GM23248 (cell line): ENCODE measurements around the gene POP4. TPM values are rescaled to one million over a fixed set of nuclear protein-coding genes. Genes with fewer than 3 reads are reported as not detected.
A peak's percentile ranks its signal among the peaks of the same experiment; 100 is the strongest.

ENCODE experiments used
- DNase-seq: peaks from one replicate; pipeline ENCODE4 v3.0.0-alpha.2; 2015
- H2AFZ ChIP-seq: fragments of 200-600 bp; sonication (generic); 2 replicates; pipeline ENCODE4 v1.6.1; 2016; ENCODE audit warnings: antibody characterized with exemption
- H3F3A ChIP-seq: fragments of 200-600 bp; sonication (generic); 2 replicates; pipeline ENCODE4 v1.6.1; 2016; ENCODE audit warnings: mild to moderate bottlenecking, antibody characterized with exemption, mixed run types; ENCODE audit not compliant: insufficient read depth
- H3K27ac ChIP-seq: fragments of 200-600 bp; sonication (generic); 2 replicates; pipeline ENCODE4 v1.5.1; 2016; ENCODE audit warnings: mild to moderate bottlenecking
- H3K27me3 ChIP-seq: fragments of 200-600 bp; sonication (generic); replicated peaks from 2 replicates; pipeline ENCODE4 v1.6.1; 2016; ENCODE audit warnings: mild to moderate bottlenecking; ENCODE audit not compliant: insufficient read depth
- H3K36me3 ChIP-seq: fragments of 200-600 bp; sonication (generic); 2 replicates; pipeline ENCODE4 v1.6.1; 2016; ENCODE audit warnings: low read depth, mild to moderate bottlenecking
- H3K4me1 ChIP-seq: fragments of 200-600 bp; sonication (generic); 2 replicates; pipeline ENCODE4 v1.6.1; 2016; ENCODE audit warnings: mild to moderate bottlenecking; ENCODE audit not compliant: insufficient read depth
- H3K4me2 ChIP-seq: fragments of 200-600 bp; sonication (generic); one replicate; pipeline ENCODE4 v1.6.1; 2016; ENCODE audit warnings: mild to moderate bottlenecking; ENCODE audit not compliant: unreplicated experiment
- H3K4me3 ChIP-seq: fragments of 200-600 bp; sonication (generic); 2 replicates; pipeline ENCODE4 v1.5.1; 2016; ENCODE audit warnings: mild to moderate bottlenecking
- H3K79me2 ChIP-seq: fragments of 200-600 bp; sonication (generic); 2 replicates; pipeline ENCODE4 v1.6.1; 2016; ENCODE audit warnings: mild to moderate bottlenecking; ENCODE audit not compliant: insufficient read depth
- H3K9ac ChIP-seq: fragments of 200-600 bp; sonication (generic); 2 replicates; pipeline ENCODE4 v1.6.1; 2016; ENCODE audit warnings: mild to moderate bottlenecking
- H3K9me2 ChIP-seq: fragments of 200-600 bp; sonication (generic); 2 replicates; pipeline ENCODE4 v1.6.1; 2016; ENCODE audit warnings: mixed run types, mild to moderate bottlenecking, moderate library complexity; ENCODE audit not compliant: insufficient read depth
- H3K9me3 ChIP-seq: fragments of 200-600 bp; sonication (generic); one replicate; pipeline ENCODE4 v1.6.1; 2017; ENCODE audit warnings: low read depth
- H4K20me1 ChIP-seq: fragments of 200-600 bp; sonication (generic); 2 replicates; pipeline ENCODE4 v1.6.0; 2016; ENCODE audit not compliant: insufficient read depth
- EZH2 ChIP-seq: fragments of 200-600 bp; sonication (generic); IDR thresholded peaks from 2 replicates; pipeline ENCODE4 v1.6.1; 2018; ENCODE audit warnings: antibody characterized with exemption, mild to moderate bottlenecking; ENCODE audit not compliant: insufficient read depth, poor library complexity, severe bottlenecking
- EZH2phosphoT487 ChIP-seq: fragments of 200-600 bp; sonication (generic); IDR thresholded peaks from 2 replicates; pipeline ENCODE4 v1.6.1; 2018; ENCODE audit warnings: antibody characterized with exemption, moderate library complexity, mild to moderate bottlenecking, low read depth; ENCODE audit not compliant: insufficient read depth
- WGBS, 2 experiments: methylation state at CpG; one replicate each; pipeline ENCODE4 v1.1.6; 2015 to 2017; ENCODE audit warnings: low lambda C conversion rate in 2 of 2, low coverage in 1 of 2; ENCODE audit errors: missing lambda C conversion rate in 2 of 2; 5-methylcytosine and 5-hydroxymethylcytosine counted together
- in situ Hi-C: fragments of 300-500 bp; cut with MboI; formaldehyde crosslinking; loops from 2 replicates; pipeline ENCODE4 v1.15.0; 2020
- polyA plus RNA-seq: library from polyadenylated mRNA; unstranded; fragments of >200 nt; fragmentation: Nextera tagmentation; extraction: Ambion mirVana; gene quantifications from 2 replicates; pipeline ENCODE4 v1.2.1, GENCODE V29; 2016
- total RNA-seq: library from RNA; depleted of rRNA; stranded (reverse); fragments of >200 nt; shearing (Covaris generic); gene quantifications from 2 replicates; pipeline ENCODE4 v1.2.3, GENCODE V29; 2014

POP4 gene
- total and polyA plus RNA-seq, 2 experiments from 2014 or later, result 65.8 to 132 TPM

DNA sequence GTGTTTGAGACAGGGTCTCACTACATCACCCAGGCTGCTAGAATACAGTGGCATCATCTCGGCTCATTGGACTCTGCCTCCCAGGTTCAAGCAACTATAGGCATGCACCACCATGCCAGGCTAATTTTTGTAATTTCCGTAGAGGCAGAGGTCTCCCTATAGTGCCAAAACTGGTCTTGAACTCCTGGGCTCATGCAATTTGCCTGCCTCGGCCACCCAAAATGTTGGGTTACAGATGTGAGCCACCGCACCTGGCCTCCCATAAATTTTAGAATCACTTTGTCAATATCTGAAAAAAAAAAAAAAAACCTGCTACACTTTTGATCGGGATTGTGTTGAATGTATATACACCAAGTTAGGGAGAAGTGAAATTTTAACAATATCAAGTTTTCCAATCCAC is 47.3 kb downstream of the POP4 start:
- TF ChIP-seq EZH2, result no peak
- no peak for TF ChIP-seq EZH2phosphoT487
- Histone ChIP-seq H3K4me2 (no peak overlapping the region), H3K9me3 (no peaks in the 10 kb centered on the region), H3K9me2 (no peaks in the 10 kb centered on the region), H2AFZ (no peak overlapping the region), H3K9ac (no peak overlapping the region), H4K20me1 (no peaks in the 10 kb centered on the region), H3K27ac (no peak overlapping the region), H3K36me3 (no peaks in the 10 kb centered on the region), H3K27me3 (peaks cover 8% of the 10 kb centered on the region; the same call in 1 of the 2 replicates), H3F3A (no peaks in the 10 kb centered on the region), H3K4me3 (no peak overlapping the region), H3K4me1 (no peaks in the 10 kb centered on the region), H3K79me2 (no peaks in the 10 kb centered on the region)
- in situ Hi-C loops, result no loop called here
- WGBS, 2 experiments, result 57 to 58% methylated on average over 5 of the region's 5 CpGs
- no peak for DNase-seq

DNA sequence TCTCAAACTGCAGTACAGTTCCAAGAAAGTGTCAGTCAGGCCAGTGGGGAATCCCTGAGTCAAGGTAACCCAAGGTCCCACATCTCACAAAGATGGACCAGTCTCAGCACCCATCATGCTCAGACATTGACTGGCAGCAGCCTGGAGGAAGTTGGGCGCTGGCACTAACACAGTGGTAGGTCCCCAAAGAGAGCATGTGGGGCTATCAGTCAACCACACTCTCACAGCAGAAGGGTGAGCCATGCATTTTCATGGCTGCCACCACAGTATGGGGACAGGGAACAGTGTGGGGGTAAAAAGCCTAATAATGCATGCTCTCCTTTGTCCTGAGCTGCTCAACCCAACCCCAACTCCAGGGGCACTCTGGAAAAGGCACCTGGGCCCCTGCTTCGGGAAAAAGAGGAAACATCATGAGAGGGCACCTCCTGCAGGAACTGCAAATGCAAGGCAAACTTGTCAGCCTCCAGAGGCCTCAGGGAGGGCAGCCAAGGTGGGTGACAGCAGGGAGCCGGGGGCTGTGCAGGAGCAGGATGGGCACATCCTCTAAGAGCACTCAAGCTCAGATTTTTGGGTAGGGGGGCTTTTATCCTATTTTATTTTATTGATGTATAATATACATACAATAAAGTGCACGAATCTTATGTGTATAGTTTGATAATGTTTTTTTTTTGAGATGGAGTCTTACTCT is 49.7 kb downstream of the POP4 start:
- no peak overlapping the region for H3K9ac ChIP-seq
- peaks cover 8% of the 10 kb centered on the region; the same call in 1 of the 2 replicates for H3K27me3 ChIP-seq
- WGBS, 2 experiments, result 59 to 63% methylated on average over 4 of the region's 4 CpGs
- TF ChIP-seq EZH2 (no peak), EZH2phosphoT487 (no peak)
- no peaks in the 10 kb centered on the region for H4K20me1 ChIP-seq
- peaks cover 2% of the 10 kb centered on the region for H3F3A ChIP-seq
- in situ Hi-C loops, result no loop called here
- DNase-seq, result no peak
- no peaks in the 10 kb centered on the region for H3K36me3 ChIP-seq
- H3K79me2 ChIP-seq, result no peaks in the 10 kb centered on the region
- no peak overlapping the region for H2AFZ ChIP-seq
- H3K27ac ChIP-seq, result no peak overlapping the region
- no peaks in the 10 kb centered on the region for H3K9me2 ChIP-seq
- H3K9me3 ChIP-seq, result no peaks in the 10 kb centered on the region
- H3K4me1 ChIP-seq, result peaks cover 2% of the 10 kb centered on the region
- H3K4me2 ChIP-seq, result no peak overlapping the region
- no peak overlapping the region for H3K4me3 ChIP-seq

DNA sequence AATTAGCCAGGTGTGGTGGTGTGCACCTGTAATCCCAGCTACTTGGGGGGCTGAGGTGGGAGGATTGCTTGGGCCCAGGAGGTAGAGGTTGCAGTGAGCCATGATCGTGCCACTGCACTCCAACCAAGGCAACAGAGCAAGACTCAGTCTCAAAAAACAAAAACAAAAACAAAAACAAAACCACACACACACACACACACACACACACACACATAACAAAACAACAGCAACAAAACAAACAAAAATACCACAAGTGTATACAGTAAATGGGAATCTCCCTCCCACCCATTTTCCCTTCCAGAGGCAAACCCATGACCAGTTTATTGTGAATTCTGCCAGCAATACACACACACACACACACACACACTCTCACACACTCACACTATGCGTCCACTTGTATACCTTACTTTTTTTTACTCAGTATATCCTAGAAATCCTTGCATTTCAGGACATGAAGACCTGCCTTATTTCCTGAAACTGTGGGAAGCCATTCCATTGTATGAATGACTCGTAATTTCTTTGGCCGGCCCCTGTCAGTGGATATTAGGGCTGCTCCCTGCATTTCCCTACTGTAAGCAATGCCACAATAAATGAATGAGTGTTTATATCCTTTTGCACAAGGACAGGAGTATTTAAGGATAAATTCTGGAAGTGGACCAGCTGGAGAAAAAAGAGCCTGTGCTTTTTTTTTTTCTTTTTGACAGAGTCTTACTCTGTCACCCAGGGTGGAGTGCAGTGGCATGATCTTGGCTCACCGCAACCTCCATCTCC is 52.3 kb downstream of the POP4 start:
- no peak overlapping the region for H3K4me3 ChIP-seq
- H3K4me2 ChIP-seq, result no peak overlapping the region
- peaks cover 27% of the 10 kb centered on the region for H3F3A ChIP-seq
- H3K4me1 ChIP-seq, result peaks cover 24% of the 10 kb centered on the region
- DNase-seq, result peak; percentile 39
- no peaks in the 10 kb centered on the region for H3K27me3 ChIP-seq
- H3K9me3 ChIP-seq, result no peaks in the 10 kb centered on the region
- in situ Hi-C loops, result no loop called here
- 85 to 89% methylated on average over 5 of the region's 5 CpGs for WGBS, 2 experiments
- H4K20me1 ChIP-seq, result no peaks in the 10 kb centered on the region
- no peak overlapping the region for H3K9ac ChIP-seq
- no peak overlapping the region for H2AFZ ChIP-seq
- TF ChIP-seq EZH2phosphoT487, result no peak
- TF ChIP-seq EZH2, result no peak
- H3K27ac ChIP-seq, result no peak overlapping the region
- H3K79me2 ChIP-seq, result no peaks in the 10 kb centered on the region
- H3K9me2 ChIP-seq, result no peaks in the 10 kb centered on the region
- no peaks in the 10 kb centered on the region for H3K36me3 ChIP-seq

DNA sequence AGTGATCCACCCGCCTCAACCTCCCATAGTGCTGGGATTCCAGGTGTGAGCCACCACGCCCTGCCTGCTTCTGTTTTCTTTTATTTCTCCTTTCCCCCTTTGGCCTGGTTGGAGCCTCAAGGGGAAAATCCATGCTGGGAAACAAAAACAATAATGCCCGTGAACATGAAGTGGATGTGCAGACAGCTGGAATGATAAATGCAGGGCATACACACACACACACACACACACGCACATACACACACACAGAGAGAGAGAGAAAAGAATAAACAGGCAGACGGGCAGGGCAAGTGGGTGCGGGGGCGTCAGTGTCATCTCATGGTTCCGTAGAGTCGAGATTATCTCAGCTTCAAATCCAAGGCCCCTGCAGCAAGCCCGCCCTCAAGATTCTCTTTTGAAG is 54.8 kb downstream of the POP4 start:
- H3K79me2 ChIP-seq, result no peaks in the 10 kb centered on the region
- TF ChIP-seq EZH2phosphoT487, result no peak
- TF ChIP-seq EZH2, result no peak
- 56 to 61% methylated on average over 10 of the region's 10 CpGs for WGBS, 2 experiments
- in situ Hi-C loops, result no loop called here
- H3K4me3 ChIP-seq, result no peak overlapping the region
- H3K9me2 ChIP-seq, result no peaks in the 10 kb centered on the region
- no peak overlapping the region for H2AFZ ChIP-seq
- H3K9me3 ChIP-seq, result no peaks in the 10 kb centered on the region
- no peaks in the 10 kb centered on the region for H4K20me1 ChIP-seq
- peak overlapping the region; percentile 98; the same call in 1 of the 2 replicates for H3K27ac ChIP-seq
- DNase-seq, result peak; percentile 25
- no peak overlapping the region for H3K4me2 ChIP-seq
- peaks cover 33% of the 10 kb centered on the region for H3F3A ChIP-seq
- no peak overlapping the region for H3K9ac ChIP-seq
- H3K36me3 ChIP-seq, result no peaks in the 10 kb centered on the region
- H3K4me1 ChIP-seq, result peaks cover 40% of the 10 kb centered on the region
- H3K27me3 ChIP-seq, result no peaks in the 10 kb centered on the region
